Measurements from ENCODE around the gene ODF4. TPM values are rescaled to one million over a fixed set of nuclear protein-coding genes. Genes with fewer than 3 reads are reported as not detected.

Gene ODF4
- total and polyA plus RNA-seq, 10 of the 15 experiments (the other 5 are each of a cell fraction or from before 2014, with no cell fraction given) = not detected

DNA sequence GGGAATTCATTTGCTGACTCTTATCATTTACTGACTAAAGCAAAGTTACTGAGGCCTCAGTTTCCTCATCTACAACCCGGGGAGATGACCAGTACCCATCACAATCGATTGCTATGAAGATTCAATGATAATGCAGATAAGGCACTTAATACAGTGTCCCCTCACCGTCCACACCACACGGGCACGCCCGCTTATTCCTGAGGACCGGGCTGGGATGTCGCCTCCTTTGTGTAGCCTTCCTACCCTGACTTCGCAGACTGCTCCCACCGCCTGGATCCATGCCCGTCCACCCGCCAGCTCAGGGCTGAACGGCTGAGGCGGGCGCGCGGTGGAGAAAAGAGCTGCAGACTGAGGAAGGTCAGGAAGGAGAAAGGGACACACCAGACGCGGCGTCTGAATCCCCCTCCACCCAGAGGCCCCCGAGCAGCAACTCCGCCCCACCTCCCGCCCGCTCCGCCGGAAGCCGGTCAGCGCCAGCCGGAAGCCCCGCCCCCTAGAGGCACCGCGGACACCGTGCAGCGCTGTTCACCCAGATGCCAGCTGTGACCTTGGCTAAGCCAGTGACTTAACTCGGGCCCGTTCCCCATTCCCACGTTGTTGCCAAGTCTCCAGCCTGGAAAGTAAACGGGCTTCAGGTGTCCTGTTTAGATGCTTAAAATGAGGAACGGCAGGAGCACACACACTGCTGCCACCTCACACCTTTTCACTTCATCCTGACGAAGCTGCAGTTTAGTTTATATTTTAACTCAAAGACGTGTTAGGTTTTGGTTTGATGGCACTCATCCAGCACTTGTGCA lies 36.8 kb downstream of the ODF4 start, which contains the start of gene KRABD2 (continued):
- TF ChIP-seq ZBED1 (IDR thresholded peaks at IDR 0.05; ENCODE audit: borderline replicate concordance) (peak; percentile 89), IRF3 (IDR thresholded peaks at IDR 0.05) (no peak), IKZF1 (conservative IDR thresholded peaks at IDR 0.05) (0 out of 2 replicates have a peak, but pooled peaks have one; percentile 27), BACH1 (IDR thresholded peaks at IDR 0.05; ENCODE audit: borderline replicate concordance) (peak; percentile 85), KAT2A (conservative IDR thresholded peaks at IDR 0.05; ENCODE audit: control insufficient read depth, low read depth, low read length) (no peak), CHD4 (IDR thresholded peaks at IDR 0.05) (no peak), IRF5 (IDR thresholded peaks at IDR 0.05; ENCODE audit: borderline replicate concordance) (no peak), POLR2A (IDR thresholded peaks at IDR 0.05; ENCODE audit: low read depth, low read length) (peak; percentile 92), ZNF207 (IDR thresholded peaks at IDR 0.05; ENCODE audit: borderline replicate concordance) (peak; percentile 38; the same call in 1 of the 2 replicates), ASH2L (IDR thresholded peaks at IDR 0.05; ENCODE audit: borderline replicate concordance, low read depth) (no peak), HDGF (IDR thresholded peaks at IDR 0.05) (peak; percentile 80; the same call in 1 of the 2 replicates), SIX5 (IDR thresholded peaks at IDR 0.05; ENCODE audit: low read depth, low read length, severe bottlenecking) (no peak), NBN (IDR thresholded peaks at IDR 0.05) (peak; percentile 37; the same call in 1 of the 2 replicates), TCF12 (IDR thresholded peaks at IDR 0.05; ENCODE audit: low read depth, low read length) (peak; percentile 80), ZNF217 (IDR thresholded peaks at IDR 0.05) (no peak), ZBTB40 (IDR thresholded peaks at IDR 0.05; ENCODE audit: borderline replicate concordance) (peak; percentile 90), YY1 (IDR thresholded peaks at IDR 0.05; ENCODE audit: low read depth, low read length) (peak; percentile 50; the same call in 1 of the 2 replicates)
- TF ChIP-seq, protein P1, sequence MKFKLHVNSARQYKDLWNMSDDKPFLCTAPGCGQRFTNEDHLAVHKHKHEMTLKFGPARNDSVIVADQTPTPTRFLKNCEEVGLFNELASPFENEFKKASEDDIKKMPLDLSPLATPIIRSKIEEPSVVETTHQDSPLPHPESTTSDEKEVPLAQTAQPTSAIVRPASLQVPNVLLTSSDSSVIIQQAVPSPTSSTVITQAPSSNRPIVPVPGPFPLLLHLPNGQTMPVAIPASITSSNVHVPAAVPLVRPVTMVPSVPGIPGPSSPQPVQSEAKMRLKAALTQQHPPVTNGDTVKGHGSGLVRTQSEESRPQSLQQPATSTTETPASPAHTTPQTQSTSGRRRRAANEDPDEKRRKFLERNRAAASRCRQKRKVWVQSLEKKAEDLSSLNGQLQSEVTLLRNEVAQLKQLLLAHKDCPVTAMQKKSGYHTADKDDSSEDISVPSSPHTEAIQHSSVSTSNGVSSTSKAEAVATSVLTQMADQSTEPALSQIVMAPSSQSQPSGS (IDR thresholded peaks at IDR 0.05; ENCODE audit: low read length) = peak; percentile 65
- TF ChIP-seq, protein P2, sequence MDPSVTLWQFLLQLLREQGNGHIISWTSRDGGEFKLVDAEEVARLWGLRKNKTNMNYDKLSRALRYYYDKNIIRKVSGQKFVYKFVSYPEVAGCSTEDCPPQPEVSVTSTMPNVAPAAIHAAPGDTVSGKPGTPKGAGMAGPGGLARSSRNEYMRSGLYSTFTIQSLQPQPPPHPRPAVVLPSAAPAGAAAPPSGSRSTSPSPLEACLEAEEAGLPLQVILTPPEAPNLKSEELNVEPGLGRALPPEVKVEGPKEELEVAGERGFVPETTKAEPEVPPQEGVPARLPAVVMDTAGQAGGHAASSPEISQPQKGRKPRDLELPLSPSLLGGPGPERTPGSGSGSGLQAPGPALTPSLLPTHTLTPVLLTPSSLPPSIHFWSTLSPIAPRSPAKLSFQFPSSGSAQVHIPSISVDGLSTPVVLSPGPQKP (IDR thresholded peaks at IDR 0.05; ENCODE audit: low read depth, low read length) = peak; percentile 47; the same call in 1 of the 2 replicates
